Adrenal gland (tissue), 5 donors: Measurements from ENCODE around the gene IL1R2.

Source experiments
- CTCF ChIP-seq, 6 experiments: fragments of 450-650 bp in 4 of 6; fragments of 200-600 bp in 2 of 6; sonication (generic) in 1 of 6; IDR thresholded peaks; 1 replicate in 5 of 6; 2 replicates in 1 of 6; pipeline versions ENCODE4 v1.5.1 to v1.8.0; 2016 to 2021; ENCODE audit warnings: antibody characterized with exemption in 6 of 6, mild to moderate bottlenecking in 2 of 6, moderate library complexity in 1 of 6
- POLR2A ChIP-seq, 2 donors: fragments of 450-650 bp; IDR thresholded peaks; one replicate each; pipeline ENCODE4 v1.6.1; 2017; ENCODE audit warnings: antibody characterized with exemption in 2 of 2, mild to moderate bottlenecking in 2 of 2, moderate library complexity in 1 of 2
- donor health status: DM: no; HTN: no; CAD: no.

GRCh38 chr2:102030502-102030854 lies 38.7 kb downstream of the IL1R2 start:
- no peak for TF ChIP-seq CTCF (IDR thresholded peaks at IDR 0.05)
- TF ChIP-seq POLR2A (IDR thresholded peaks at IDR 0.05), result no peak
